Glomerular visceral epithelial cell (primary cell): ENCODE results near the gene DDI2.
"Not testable (repeated sequence)": the region's sequence is repeated elsewhere in the genome, so short reads cannot be mapped to it uniquely, and the experiment has no call there.

Source experiments
- DNase-seq: peaks from one replicate; pipeline ENCODE4 v3.0.0-alpha.2; 2016; ENCODE audit errors: extremely low spot score

The DDI2 gene

GRCh38 chr1:15617173-15618076 is at the start of gene DDI2:
Gene DDI2, plus strand, starts transcription at chr1:15617458. Its CDS starts 213 bp downstream, at chr1:15617671.
- DNase-seq = peak; percentile 99

- DNase-seq = no peak
These were observed 48.7 kb upstream of the DDI2 start for GRCh38 chr1:15568387-15569073.

- DNase-seq = no peak
These were observed 46.4 kb upstream of the DDI2 start for GRCh38 chr1:15570861-15571260.

- DNase-seq = no peak
These were observed 46.0 kb upstream of the DDI2 start for GRCh38 chr1:15571266-15571665.

GRCh38 chr1:15573477-15573876 is 43.8 kb upstream of the DDI2 start:
- DNase-seq = no peak

- DNase-seq = peak; percentile 22
These were observed 42.5 kb upstream of the DDI2 start for GRCh38 chr1:15574741-15575140.

GRCh38 chr1:15575549-15576150 is 41.6 kb upstream of the DDI2 start:
- no peak for DNase-seq

- no peak for DNase-seq
These were observed 39.6 kb upstream of the DDI2 start for GRCh38 chr1:15577691-15578090.

- DNase-seq = no peak
These were observed 38.2 kb upstream of the DDI2 start for GRCh38 chr1:15578921-15579682.

GRCh38 chr1:15579683-15580047 is 37.6 kb upstream of the DDI2 start:
- DNase-seq = no peak

GRCh38 chr1:15583016-15583706 is 34.1 kb upstream of the DDI2 start:
- DNase-seq = no peak

- DNase-seq = no peak
These were observed 32.5 kb upstream of the DDI2 start, which contains the start of gene AGMAT for GRCh38 chr1:15584489-15585363. Gene AGMAT, minus strand, starts transcription at chr1:15585051. Its CDS starts 84 bp downstream, at chr1:15584967.

GRCh38 chr1:15592285-15592684 is 25.0 kb upstream of the DDI2 start:
- no peak for DNase-seq

GRCh38 chr1:15595809-15596617 is 21.2 kb upstream of the DDI2 start:
- no peak for DNase-seq

- DNase-seq = no peak
These were observed 18.8 kb upstream of the DDI2 start for GRCh38 chr1:15598436-15598835.

- peak; percentile 93 for DNase-seq
These were observed 13.9 kb upstream of the DDI2 start for GRCh38 chr1:15603050-15603965.

- DNase-seq = not testable (repeated sequence)
These were observed 13.3 kb upstream of the DDI2 start for GRCh38 chr1:15603966-15604282.

GRCh38 chr1:15604400-15604799 is 12.9 kb upstream of the DDI2 start:
- DNase-seq = not testable (repeated sequence)
